ENCODE data around the gene GPSM1.

GRCh38 chr9:136287960-136288753 is 39.2 kb upstream of the GPSM1 start:
- TF ChIP-seq CTCF (conservative IDR thresholded peaks at IDR 0.05), result no peak
- no peak for TF ChIP-seq ZFX (IDR thresholded peaks at IDR 0.05)

All from C4-2B (cell line).